ENCODE data around the gene RFX4.
"Not testable (repeated sequence)": the region's sequence is repeated elsewhere in the genome, so short reads cannot be mapped to it uniquely, and the experiment has no call there.

Gene RFX4

GRCh38 chr12:106647793-106648514 is 65.2 kb downstream of the RFX4 start:
- DNase-seq: no peak

- DNase-seq: no peak
These were observed 65.9 kb downstream of the RFX4 start for GRCh38 chr12:106648736-106649135.

GRCh38 chr12:106651552-106651951 is 68.7 kb downstream of the RFX4 start:
- no peak for DNase-seq

- no peak for DNase-seq
These were observed 69.8 kb downstream of the RFX4 start for GRCh38 chr12:106652510-106653015.

- DNase-seq: no peak
These were observed 72.8 kb downstream of the RFX4 start for GRCh38 chr12:106655577-106655976.

GRCh38 chr12:106657488-106657887 is 74.7 kb downstream of the RFX4 start:
- DNase-seq: no peak

GRCh38 chr12:106663385-106663784 is 80.6 kb downstream of the RFX4 start:
- no peak for DNase-seq

GRCh38 chr12:106669216-106669615 is 86.4 kb downstream of the RFX4 start:
- DNase-seq: no peak

- DNase-seq: no peak
These were observed 87.3 kb downstream of the RFX4 start for GRCh38 chr12:106670131-106670530.

GRCh38 chr12:106671840-106672239 is 89.0 kb downstream of the RFX4 start:
- DNase-seq: no peak

GRCh38 chr12:106672314-106673025 is 89.7 kb downstream of the RFX4 start:
- no peak for DNase-seq

- DNase-seq: no peak
These were observed 90.3 kb downstream of the RFX4 start for GRCh38 chr12:106673141-106673540.

- no peak for DNase-seq
These were observed 93.0 kb downstream of the RFX4 start for GRCh38 chr12:106675651-106676435.

- DNase-seq: no peak
These were observed 96.8 kb downstream of the RFX4 start for GRCh38 chr12:106679574-106679973.

- no peak for DNase-seq
These were observed 97.5 kb downstream of the RFX4 start for GRCh38 chr12:106680280-106680679.

GRCh38 chr12:106681210-106681609 is 98.4 kb downstream of the RFX4 start:
- no peak for DNase-seq

- no peak for DNase-seq
These were observed 99.9 kb downstream of the RFX4 start for GRCh38 chr12:106682594-106683234.

GRCh38 chr12:106684497-106684896 is 101.7 kb downstream of the RFX4 start:
- no peak for DNase-seq

- DNase-seq: no peak
These were observed 102.6 kb downstream of the RFX4 start for GRCh38 chr12:106685381-106685780.

- no peak for DNase-seq
These were observed 104.9 kb downstream of the RFX4 start for GRCh38 chr12:106687672-106688071.

- no peak for DNase-seq
These were observed 107.9 kb downstream of the RFX4 start for GRCh38 chr12:106690569-106691305.

- DNase-seq: not testable (repeated sequence)
These were observed 109.2 kb downstream of the RFX4 start for GRCh38 chr12:106692033-106692432.
